GM18858 (cell line): ENCODE results near the gene PSMG2.
"Not testable (repeated sequence)": the region's sequence is repeated elsewhere in the genome, so short reads cannot be mapped to it uniquely, and the experiment has no call there.

Experiments used
- ATAC-seq: cut with Tn5 transposase; IDR thresholded peaks from one replicate; pipeline ENCODE4 v1.9.1; 2021; ENCODE audit not compliant: unreplicated experiment

PSMG2 gene

DNA sequence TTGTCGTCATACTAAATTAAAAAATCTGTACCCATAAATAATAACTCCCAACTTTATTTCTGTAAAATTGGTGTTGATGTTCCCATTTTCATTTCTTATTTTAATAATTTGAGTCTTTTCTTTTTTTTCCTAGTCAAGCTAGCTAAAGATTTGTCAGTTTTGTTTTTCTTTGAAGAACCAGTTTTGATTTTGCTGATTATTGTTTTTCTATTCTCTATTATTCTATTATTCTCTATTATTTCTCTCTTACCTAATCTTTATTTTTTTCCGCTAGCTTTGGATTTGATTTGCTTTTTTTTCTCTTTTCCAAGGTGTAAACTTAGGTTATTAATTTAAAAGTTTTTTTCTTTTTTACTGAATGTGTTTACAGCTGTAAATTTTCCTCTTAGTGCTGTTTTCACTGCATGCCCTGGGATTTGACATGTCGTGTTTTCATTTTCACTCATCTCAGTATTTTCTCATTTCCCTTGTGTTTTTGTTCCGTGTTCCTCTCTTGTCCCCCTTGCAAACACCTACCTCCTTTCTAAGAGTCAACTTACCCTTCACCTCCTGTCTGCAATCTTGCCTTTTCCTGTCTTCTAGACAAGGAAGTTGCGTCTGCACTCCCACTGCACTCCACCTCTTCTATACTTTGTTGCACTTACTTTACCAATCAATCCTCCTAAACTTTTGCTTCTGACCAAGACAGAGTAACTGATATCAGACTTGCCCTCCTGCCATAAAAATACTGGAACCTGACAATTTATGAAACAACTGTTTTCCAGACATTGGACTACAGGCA is 18.8 kb downstream of the PSMG2 start:
- no peak for ATAC-seq

DNA sequence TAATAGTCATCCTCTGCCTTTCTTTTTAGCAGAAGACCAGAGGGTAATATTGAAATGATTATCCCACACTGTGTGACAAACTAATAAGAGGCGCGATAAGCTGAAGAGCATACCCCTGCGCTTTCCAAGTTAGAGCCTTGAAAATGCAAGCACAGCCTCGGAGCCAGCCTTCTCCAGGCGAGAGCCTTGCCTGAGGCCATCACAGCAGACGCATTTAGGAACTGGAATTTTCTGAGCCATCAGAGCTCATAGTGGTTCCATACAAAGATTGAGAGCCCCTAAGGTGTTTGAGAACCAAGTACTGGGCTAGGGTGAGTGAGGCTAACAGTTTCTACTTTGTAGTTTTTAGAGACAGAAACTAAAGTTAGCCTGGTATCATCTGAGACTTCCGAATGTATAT is 19.9 kb downstream of the PSMG2 start:
- ATAC-seq, result no peak

- no peak for ATAC-seq
Observed at GRCh38 chr18:12726331-12726730, 23.5 kb downstream of the PSMG2 start.

DNA sequence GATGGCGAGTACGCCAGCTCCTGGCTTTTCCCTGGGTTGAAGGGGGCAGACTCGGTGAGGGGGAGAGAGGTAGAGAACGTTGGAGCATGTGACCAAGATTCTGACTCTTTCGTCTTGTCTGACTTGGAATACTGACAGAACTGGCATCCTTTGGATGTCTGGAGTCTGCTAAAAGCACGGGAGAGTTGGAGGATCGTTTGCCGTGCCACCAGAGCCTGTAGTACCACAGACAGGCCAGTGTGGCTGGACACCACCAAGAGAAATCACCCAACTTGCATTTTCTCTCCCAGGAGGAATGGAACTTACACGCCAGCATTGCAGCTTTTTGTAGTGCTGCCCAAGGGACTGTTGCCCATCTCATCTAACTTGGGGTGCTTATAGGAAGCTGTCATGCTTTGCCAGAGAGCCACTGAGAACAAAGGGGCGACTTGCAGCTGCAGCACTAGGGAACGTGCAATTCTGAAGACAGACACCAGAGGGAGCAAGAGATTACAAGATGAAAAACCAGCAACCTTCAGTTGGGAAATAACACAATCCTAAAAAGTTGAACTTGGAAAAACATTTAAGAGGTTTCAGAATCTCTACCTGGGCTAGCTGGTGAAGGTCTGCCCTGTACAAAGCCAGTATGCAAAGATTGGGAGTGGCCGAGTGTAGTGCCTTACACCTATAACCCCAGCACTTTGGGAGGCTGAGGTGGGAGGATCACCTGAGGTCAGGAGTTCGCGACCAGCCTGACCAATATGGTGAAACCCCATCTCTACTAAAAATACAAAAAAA is 24.1 kb downstream of the PSMG2 start:
- ATAC-seq, result no peak

DNA sequence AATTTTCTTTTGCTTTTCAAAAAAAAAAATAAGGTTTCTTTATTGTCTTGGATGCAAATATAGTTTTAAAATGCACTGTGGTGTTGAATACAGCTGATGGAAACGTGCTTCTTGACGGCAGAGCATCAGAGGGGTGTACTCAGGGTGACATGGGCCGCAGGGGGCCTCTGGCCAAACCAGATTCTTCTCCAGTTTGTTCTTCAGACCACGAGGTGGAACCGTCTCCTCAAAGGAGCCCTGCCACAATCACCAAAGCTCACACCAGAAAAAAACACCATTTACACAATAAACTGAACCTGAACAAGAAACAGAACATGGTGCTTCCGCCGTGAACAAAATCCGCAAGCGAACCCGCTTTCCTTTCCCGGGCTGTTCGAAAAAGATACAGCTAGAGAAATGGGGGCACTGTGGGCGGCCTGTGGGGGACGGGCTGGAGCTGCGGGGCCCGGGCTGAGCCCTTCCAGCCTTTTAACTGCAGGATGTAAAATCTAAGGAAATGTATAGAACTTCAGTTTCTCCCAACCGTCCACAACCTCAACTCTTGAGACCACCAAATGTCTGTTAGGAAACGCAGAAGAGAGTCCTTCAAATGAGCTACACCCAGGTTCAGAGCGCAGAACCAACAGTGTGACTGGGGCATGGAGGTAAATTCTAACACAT is 34.5 kb downstream of the PSMG2 start:
- ATAC-seq, result no peak

GRCh38 chr18:12741351-12741750 is 38.5 kb downstream of the PSMG2 start:
- no peak for ATAC-seq

- no peak for ATAC-seq
Observed at GRCh38 chr18:12742453-12742852, 39.6 kb downstream of the PSMG2 start.

DNA sequence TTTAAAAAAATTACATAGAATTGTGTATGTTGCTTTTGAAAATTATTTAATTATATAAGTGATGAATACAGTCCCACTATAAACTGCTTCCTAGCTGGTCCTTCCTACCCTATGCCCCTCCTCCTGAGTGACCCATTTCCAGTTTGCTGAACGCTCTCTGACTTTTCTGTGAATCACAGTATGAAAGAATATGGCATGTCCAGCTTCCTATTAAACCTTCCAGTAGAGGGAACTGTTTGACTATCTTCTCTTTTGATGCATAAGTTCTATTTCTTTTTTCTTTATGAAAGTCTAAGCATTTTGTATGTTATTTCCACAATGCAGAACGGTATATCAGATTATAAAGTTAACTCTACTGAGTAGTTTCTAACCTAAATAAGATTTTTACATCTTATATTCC is 41.3 kb downstream of the PSMG2 start:
- ATAC-seq, result no peak

GRCh38 chr18:12745095-12745795 is 42.4 kb downstream of the PSMG2 start:
- no peak for ATAC-seq

- ATAC-seq, result no peak
Observed at GRCh38 chr18:12747530-12748315, 44.9 kb downstream of the PSMG2 start.

DNA sequence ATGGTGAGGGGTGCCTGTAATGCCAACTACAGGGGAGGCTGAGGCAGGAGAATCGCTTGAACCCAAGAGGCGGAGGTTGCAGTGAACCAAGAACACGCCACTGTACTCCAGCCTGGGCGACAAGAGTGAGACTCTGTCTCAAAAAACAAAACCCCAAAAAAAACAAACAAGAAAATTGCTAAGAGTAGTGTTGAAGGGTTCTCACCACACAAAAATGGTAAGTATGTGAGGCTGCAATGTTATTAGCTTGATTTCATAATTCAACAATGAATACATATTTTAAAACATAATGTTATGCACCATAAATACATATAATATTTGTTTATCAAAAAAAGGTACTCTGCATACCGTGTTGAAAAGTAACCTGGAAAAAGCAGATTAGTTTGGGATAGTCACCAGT is 45.8 kb downstream of the PSMG2 start:
- ATAC-seq, result no peak

- no peak for ATAC-seq
Observed at GRCh38 chr18:12749121-12749520, 46.3 kb downstream of the PSMG2 start.

- ATAC-seq, result no peak
Observed at GRCh38 chr18:12750076-12750714, 47.4 kb downstream of the PSMG2 start.

DNA sequence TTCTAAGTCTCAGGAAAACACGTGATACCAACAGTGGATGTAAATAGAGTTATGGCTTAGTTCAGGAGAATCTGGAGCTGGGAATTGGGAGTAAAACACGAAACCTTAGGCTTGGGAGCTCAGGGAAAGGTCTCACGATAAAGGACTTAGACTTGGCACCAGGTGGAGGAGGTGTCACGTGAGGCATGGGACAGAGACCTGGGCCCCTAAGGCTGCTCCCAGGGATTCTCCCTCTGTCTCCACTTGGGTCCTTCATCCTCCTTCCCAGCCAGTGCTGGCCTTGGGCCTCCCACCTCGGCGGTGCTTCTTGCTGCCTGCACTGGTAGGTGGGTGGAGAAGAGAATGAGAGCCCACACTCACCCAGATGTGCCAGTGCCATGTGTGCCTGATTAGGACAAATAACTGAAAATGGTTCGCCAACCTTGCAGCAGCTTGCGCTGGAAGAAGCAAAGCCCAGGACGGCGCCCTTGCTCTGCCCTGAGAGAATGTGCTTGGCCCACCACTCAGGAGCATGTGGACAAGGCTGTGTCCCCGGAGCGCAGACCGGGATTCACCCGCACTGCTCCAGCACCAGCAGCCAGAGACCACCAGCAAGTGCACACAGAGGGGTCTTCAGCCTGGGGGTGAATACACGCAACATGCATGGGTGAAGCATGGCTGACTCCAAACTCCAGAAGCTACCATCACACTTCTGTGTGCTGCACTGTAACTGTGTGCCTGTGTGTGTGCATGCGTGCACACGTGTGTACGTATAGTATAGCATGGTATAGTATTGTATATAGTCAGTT is 48.1 kb downstream of the PSMG2 start:
- no peak for ATAC-seq

GRCh38 chr18:12751503-12751884 is 48.7 kb downstream of the PSMG2 start:
- no peak for ATAC-seq

- ATAC-seq, result no peak
Observed at GRCh38 chr18:12751891-12752290, 49.0 kb downstream of the PSMG2 start.

GRCh38 chr18:12754511-12754910 is 51.7 kb downstream of the PSMG2 start:
- ATAC-seq, result no peak

DNA sequence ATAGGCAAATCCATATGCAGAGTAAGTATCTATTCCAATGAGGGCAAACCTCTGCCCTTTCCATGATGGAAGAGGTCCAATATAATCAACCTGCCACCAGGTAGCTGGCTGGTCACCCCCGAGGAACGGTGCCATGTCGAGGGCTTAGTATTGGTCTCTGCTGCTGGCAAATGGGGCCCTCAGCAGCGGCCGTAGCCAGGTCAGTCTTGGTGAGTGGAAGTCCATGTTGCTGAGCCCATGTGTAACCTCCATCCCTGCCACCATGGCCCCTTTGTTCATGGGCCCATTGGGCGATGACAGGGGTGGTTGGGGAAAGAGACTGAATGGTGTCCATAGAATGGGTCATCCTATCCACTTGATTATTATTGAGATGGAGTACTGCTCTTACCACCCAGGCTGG is 52.8 kb downstream of the PSMG2 start:
- not testable (repeated sequence) for ATAC-seq

DNA sequence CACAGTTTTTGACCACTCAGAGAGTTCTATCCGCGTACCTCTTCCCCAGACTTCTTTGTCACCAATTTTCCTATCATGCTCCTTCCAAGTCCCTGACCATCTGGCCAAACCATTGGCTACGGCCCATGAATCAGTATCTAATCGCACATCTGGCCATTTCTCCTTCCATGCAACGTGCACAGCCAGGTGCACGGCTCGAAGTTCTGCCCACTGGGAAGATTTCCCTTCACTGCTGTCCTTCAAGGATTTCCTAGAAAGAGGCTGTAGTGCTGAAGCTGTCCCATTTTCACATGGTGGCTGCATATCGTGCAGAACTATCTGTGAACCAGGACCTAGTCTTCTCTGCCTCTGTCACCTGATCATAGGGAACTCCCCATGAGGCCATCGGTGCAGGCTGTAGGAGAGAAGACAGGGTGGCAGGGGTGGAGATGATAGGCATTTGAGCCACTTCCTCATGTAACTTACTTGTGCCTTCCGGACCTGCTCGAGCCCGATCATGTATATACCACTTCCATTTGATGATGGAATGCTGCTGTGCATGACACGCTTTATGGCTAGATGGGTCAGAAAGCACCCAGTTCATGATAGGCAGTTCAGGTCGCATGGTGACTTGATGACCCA is 53.9 kb downstream of the PSMG2 start:
- ATAC-seq, result not testable (repeated sequence)
